ENCODE data around the gene SACS. TPM values are rescaled to one million over a fixed set of nuclear protein-coding genes. Genes with fewer than 3 reads are reported as not detected.
"Not testable (repeated sequence)": the region's sequence is repeated elsewhere in the genome, so short reads cannot be mapped to it uniquely, and the experiment has no call there.

The SACS gene
- total RNA-seq, 1 donor from 2014 or later, result 6.7 TPM

- ATAC-seq, result no peak
Observed at GRCh38 chr13:23453132-23453531, 19.6 kb upstream of the SACS start.

GRCh38 chr13:23450340-23451046 lies 17.0 kb upstream of the SACS start:
- no peak for ATAC-seq

- no peak for ATAC-seq
Observed at GRCh38 chr13:23449398-23450162, 16.1 kb upstream of the SACS start.

- ATAC-seq, result no peak
Observed at GRCh38 chr13:23447927-23448326, 14.4 kb upstream of the SACS start.

GRCh38 chr13:23445794-23446193 lies 12.3 kb upstream of the SACS start:
- peak; percentile 58 for ATAC-seq

GRCh38 chr13:23443878-23444277 lies 10.4 kb upstream of the SACS start:
- ATAC-seq, result no peak

GRCh38 chr13:23443110-23443509 lies 9.6 kb upstream of the SACS start:
- ATAC-seq, result no peak

- peak; percentile 69 for ATAC-seq
Observed at GRCh38 chr13:23440821-23441618, 7.5 kb upstream of the SACS start.

GRCh38 chr13:23440324-23440723 lies 6.8 kb upstream of the SACS start:
- ATAC-seq, result not testable (repeated sequence)

- ATAC-seq, result no peak
Observed at GRCh38 chr13:23437916-23438315, 4.4 kb upstream of the SACS start.

GRCh38 chr13:23436680-23437079 lies 3.2 kb upstream of the SACS start:
- no peak for ATAC-seq

- no peak for ATAC-seq
Observed at GRCh38 chr13:23434491-23434890, 989 bp upstream of the SACS start.

GRCh38 chr13:23432626-23433025 lies 876 bp downstream of the SACS start:
- no peak for ATAC-seq

GRCh38 chr13:23430664-23431063 lies 2.8 kb downstream of the SACS start:
- no peak for ATAC-seq

GRCh38 chr13:23427881-23428528 lies 5.5 kb downstream of the SACS start:
- ATAC-seq, result no peak

GRCh38 chr13:23427342-23427843 lies 6.1 kb downstream of the SACS start:
- ATAC-seq, result peak; percentile 51

GRCh38 chr13:23421596-23421995 lies 11.9 kb downstream of the SACS start:
- no peak for ATAC-seq

- ATAC-seq, result no peak
Observed at GRCh38 chr13:23418776-23419683, 14.5 kb downstream of the SACS start.

- no peak for ATAC-seq
Observed at GRCh38 chr13:23414682-23415081, 18.8 kb downstream of the SACS start.

- ATAC-seq, result no peak
Observed at GRCh38 chr13:23411706-23412105, 21.8 kb downstream of the SACS start.

GRCh38 chr13:23411220-23411619 lies 22.3 kb downstream of the SACS start:
- no peak for ATAC-seq

All from esophagus mucosa (tissue), 1 donor.